A549 (cell line): ENCODE measurements around the gene TATDN3. TPM values are rescaled to one million over a fixed set of nuclear protein-coding genes. Genes with fewer than 3 reads are reported as not detected.

ENCODE experiments used
- ATAC-seq, 2 experiments: fragments of 200-7000 bp in 1 of 2; fragments of >200 bp in 1 of 2; cut with Nextera tagmentation in 1 of 2; cut with Tn5 transposase in 1 of 2; 3 replicates each; pipeline versions ENCODE4 v1.8.0 to v1.9.1; 2018 to 2020; ENCODE audit warnings: mild to moderate bottlenecking in 1 of 2, moderate library complexity in 1 of 2
- CTCF ChIA-PET: fragments of 300-600 bp; sonication (Branson Sonifier 250); formaldehyde crosslinking; extraction: SDS; loops from one replicate; lab custom pipeline; 2021; ENCODE audit warnings: antibody characterized with exemption, inconsistent platforms; lab: Yijun Ruan, JAX
- POLR2A ChIA-PET: fragments of 350-600 bp; formaldehyde crosslinking; extraction: SDS; loops from one replicate; lab custom pipeline; 2021; ENCODE audit warnings: antibody characterized with exemption, inconsistent platforms; lab: Yijun Ruan, JAX
- DNase-seq, 2 experiments: peaks; one replicate each; pipeline versions ENCODE4 v3.0.0 to v3.0.0-alpha.2; 2011 to 2016; ENCODE audit warnings: low read depth in 1 of 2, low spot score in 1 of 2
- FAIRE-seq: peaks from 2 replicates; lab custom pipeline; 2011; peaks lifted over from hg19 to GRCh38; lab: Jason Lieb, UNC
- H3K27ac ChIP-seq, 2 experiments: fragments of >200 bp; sonication (Bioruptor Twin); formaldehyde crosslinking; 3 replicates each; pipeline ENCODE4 v1.5.1; 2016 to 2017
- H3K4me1 ChIP-seq: fragments of >200 bp; sonication (Bioruptor Twin); formaldehyde crosslinking; 3 replicates; pipeline ENCODE4 v1.6.1; 2016
- H3K4me2 ChIP-seq: fragments of >200 bp; sonication (Bioruptor Twin); formaldehyde crosslinking; 3 replicates; pipeline ENCODE4 v1.6.1; 2016
- H3K4me3 ChIP-seq: fragments of >200 bp; sonication (Bioruptor Twin); formaldehyde crosslinking; 3 replicates; pipeline ENCODE4 v1.5.1; 2016
- H3K9me3 ChIP-seq: fragments of >200 bp; sonication (Bioruptor Twin); formaldehyde crosslinking; 3 replicates; pipeline ENCODE4 v1.6.1; 2016
- BCL3 ChIP-seq: fragments of >200 bp; sonication (Bioruptor Twin); formaldehyde crosslinking; IDR thresholded peaks from 3 replicates; pipeline ENCODE4 v1.6.1; 2016
- CEBPB ChIP-seq, 2 experiments: fragments of >200 bp in 1 of 2; sonication (Bioruptor Twin) in 1 of 2; formaldehyde crosslinking in 1 of 2; IDR thresholded peaks; 2 replicates each; pipeline ENCODE4 v1.6.1; 2012 to 2016
- CTCF ChIP-seq: fragments of >200 bp; sonication (Bioruptor Twin); formaldehyde crosslinking; IDR thresholded peaks from 3 replicates; pipeline ENCODE4 v1.5.1; 2016
- ELK1 ChIP-seq: fragments of 150-350 bp; IDR thresholded peaks from 2 replicates; pipeline ENCODE4 v1.6.1; 2014; ENCODE audit warnings: low read depth, mild to moderate bottlenecking, low read length
- EP300 ChIP-seq, 2 experiments: fragments of >200 bp; sonication (Bioruptor Twin); formaldehyde crosslinking; IDR thresholded peaks; 2 replicates in 1 of 2; 3 replicates in 1 of 2; pipeline ENCODE4 v1.6.1; 2016 to 2017
- ESRRA ChIP-seq: fragments of 150-350 bp; IDR thresholded peaks from 2 replicates; pipeline ENCODE4 v1.6.1; 2014; ENCODE audit warnings: mild to moderate bottlenecking, low read length, borderline replicate concordance
- FOSB ChIP-seq: fragments of 250-450 bp; sonication (Bioruptor Pico); IDR thresholded peaks from 2 replicates; pipeline ENCODE4 v1.5.0; 2020; ENCODE audit warnings: mild to moderate bottlenecking, moderate library complexity
- FOSL2 ChIP-seq, 2 experiments: fragments of 450-650 bp in 1 of 2; fragments of >200 bp in 1 of 2; sonication (Bioruptor Twin) in 1 of 2; formaldehyde crosslinking; IDR thresholded peaks; 2 replicates each; pipeline versions ENCODE4 v1.5.0 to v1.6.1; 2016 to 2020; ENCODE audit warnings: mild to moderate bottlenecking in 1 of 2, moderate library complexity in 1 of 2
- FOXS1 ChIP-seq: fragments of 250-450 bp; sonication (Bioruptor Pico); IDR thresholded peaks from 2 replicates; pipeline ENCODE4 v1.5.0; 2020; ENCODE audit warnings: mild to moderate bottlenecking, moderate library complexity
- GATA3 ChIP-seq: IDR thresholded peaks from 2 replicates; pipeline ENCODE4 v1.6.1; 2012; ENCODE audit warnings: borderline replicate concordance
- HEYL ChIP-seq: fragments of 250-450 bp; sonication (Bioruptor Pico); IDR thresholded peaks from 2 replicates; pipeline ENCODE4 v1.8.0; 2021; ENCODE audit warnings: mild to moderate bottlenecking, moderate library complexity
- HOXB5 ChIP-seq: fragments of 250-450 bp; sonication (Bioruptor Pico); IDR thresholded peaks from 2 replicates; pipeline ENCODE4 v1.5.0; 2020; ENCODE audit warnings: mild to moderate bottlenecking, moderate library complexity
- JUN ChIP-seq, 2 experiments: fragments of >200 bp; sonication (Bioruptor Twin); formaldehyde crosslinking; IDR thresholded peaks; 2 replicates in 1 of 2; 3 replicates in 1 of 2; pipeline ENCODE4 v1.6.1; 2016 to 2017
- JUNB ChIP-seq: fragments of >200 bp; sonication (Bioruptor Twin); formaldehyde crosslinking; IDR thresholded peaks from 2 replicates; pipeline ENCODE4 v1.6.1; 2016
- MAFK ChIP-seq: fragments of 450-650 bp; IDR thresholded peaks from 2 replicates; pipeline ENCODE4 v1.6.1; 2014; ENCODE audit not compliant: partially characterized antibody
- MAX ChIP-seq: IDR thresholded peaks from 2 replicates; pipeline ENCODE4 v1.6.1; 2012
- MAZ ChIP-seq: fragments of 150-350 bp; IDR thresholded peaks from 2 replicates; pipeline ENCODE4 v1.6.1; 2014; ENCODE audit warnings: antibody characterized with exemption, low read depth, low read length, borderline replicate concordance
- MYC ChIP-seq: IDR thresholded peaks from 2 replicates; pipeline ENCODE4 v1.6.1; 2012; ENCODE audit warnings: mild to moderate bottlenecking, inconsistent platforms, low read length, improper control_type of control experiment, borderline replicate concordance
- PHF8 ChIP-seq: fragments of 200-600 bp; sonication (generic); IDR thresholded peaks from 2 replicates; pipeline ENCODE4 v1.6.1; 2016; ENCODE audit warnings: low read depth, mild to moderate bottlenecking, antibody characterized with exemption, moderate library complexity, borderline replicate concordance
- POLR2A ChIP-seq: IDR thresholded peaks from 2 replicates; pipeline ENCODE4 v1.6.1; 2012; ENCODE audit warnings: mild to moderate bottlenecking, low read length
- POLR2AphosphoS2 ChIP-seq: conservative IDR thresholded peaks from 2 replicates; pipeline ENCODE4 v1.6.1; 2012; ENCODE audit warnings: low read length, improper control_type of control experiment, inconsistent platforms
- RAD21 ChIP-seq, 2 experiments: fragments of >200 bp in 1 of 2; sonication (Bioruptor Twin) in 1 of 2; formaldehyde crosslinking in 1 of 2; IDR thresholded peaks in 1 of 2; conservative IDR thresholded peaks in 1 of 2; 2 replicates in 1 of 2; 3 replicates in 1 of 2; pipeline ENCODE4 v1.6.1; 2012 to 2018; ENCODE audit warnings: inconsistent platforms in 1 of 2
- RARB ChIP-seq: fragments of 250-450 bp; sonication (Bioruptor Pico); IDR thresholded peaks from 2 replicates; pipeline ENCODE4 v1.8.0; 2021; ENCODE audit warnings: mild to moderate bottlenecking, moderate library complexity
- SREBF2 ChIP-seq: fragments of 450-650 bp; IDR thresholded peaks from 2 replicates; pipeline ENCODE4 v1.6.1; 2014; ENCODE audit warnings: mild to moderate bottlenecking, moderate library complexity
- ZFP36 ChIP-seq: fragments of 450-650 bp; IDR thresholded peaks from 2 replicates; pipeline ENCODE4 v1.6.1; 2014; ENCODE audit warnings: borderline replicate concordance; ENCODE audit not compliant: partially characterized antibody
- ZNF302 ChIP-seq: fragments of 250-450 bp; sonication (Bioruptor Pico); IDR thresholded peaks from 2 replicates; pipeline ENCODE4 v1.9.0; 2021; ENCODE audit warnings: inconsistent platforms, mild to moderate bottlenecking, moderate library complexity
- ZSCAN20 ChIP-seq: fragments of 250-450 bp; sonication (Bioruptor Pico); IDR thresholded peaks from 2 replicates; pipeline ENCODE4 v1.8.0; 2022; ENCODE audit warnings: mild to moderate bottlenecking, moderate library complexity
- WGBS: methylation state at CpG from one replicate; pipeline ENCODE4 v1.1.6; 2017; ENCODE audit errors: missing lambda C conversion rate; 5-methylcytosine and 5-hydroxymethylcytosine counted together
- polyA plus RNA-seq, 4 experiments: library from polyadenylated mRNA; depleted of rRNA in 3 of 4; stranded (reverse); fragments of >200 nt; fragmentation: RNase III in 1 of 4; extraction: RNeasy Plus Mini Kit Qiagen cat#74134 plus additional on column Dnase treatment in 1 of 4; gene quantifications; 2 replicates in 3 of 4; 3 replicates in 1 of 4; pipeline ENCODE4 v1.2.3, GENCODE V29; 2011 to 2017
- TF ChIP-seq, protein P1 (sequence below): fragments of 250-450 bp; sonication (Bioruptor Pico); IDR thresholded peaks from 2 replicates; pipeline ENCODE4 v1.5.0; 2021; ENCODE audit warnings: mild to moderate bottlenecking, moderate library complexity, borderline replicate concordance
- TF ChIP-seq, protein P2 (sequence below): fragments of 450-650 bp; IDR thresholded peaks from 2 replicates; pipeline ENCODE4 v1.6.1; 2014; ENCODE audit warnings: antibody characterized with exemption

The TATDN3 gene
- polyA plus RNA-seq, 2 of the 4 experiments (the other 2 are of a cell fraction) = 11.1 to 22.6 TPM

- FAIRE-seq = no peak
- peaks cover 10% of the 10 kb centered on the region for H3K4me1 ChIP-seq
- no peak for TF ChIP-seq JUNB
- no peak for TF ChIP-seq ZNF302
- no peak for TF ChIP-seq ELK1
- TF ChIP-seq JUN (IDR thresholded peaks at IDR 0.05) = no peak
- no peak for TF ChIP-seq MAX
- no peak for TF ChIP-seq MAZ
- TF ChIP-seq RAD21 (conservative IDR thresholded peaks at IDR 0.05 in 1 of 2, IDR thresholded peaks at IDR 0.05 in 1 of 2) = no peak
- no peak for TF ChIP-seq HOXB5 (CRISPR knock-in tag)
- TF ChIP-seq FOSB = no peak
- no peak for TF ChIP-seq CTCF
- TF ChIP-seq, protein P1, sequence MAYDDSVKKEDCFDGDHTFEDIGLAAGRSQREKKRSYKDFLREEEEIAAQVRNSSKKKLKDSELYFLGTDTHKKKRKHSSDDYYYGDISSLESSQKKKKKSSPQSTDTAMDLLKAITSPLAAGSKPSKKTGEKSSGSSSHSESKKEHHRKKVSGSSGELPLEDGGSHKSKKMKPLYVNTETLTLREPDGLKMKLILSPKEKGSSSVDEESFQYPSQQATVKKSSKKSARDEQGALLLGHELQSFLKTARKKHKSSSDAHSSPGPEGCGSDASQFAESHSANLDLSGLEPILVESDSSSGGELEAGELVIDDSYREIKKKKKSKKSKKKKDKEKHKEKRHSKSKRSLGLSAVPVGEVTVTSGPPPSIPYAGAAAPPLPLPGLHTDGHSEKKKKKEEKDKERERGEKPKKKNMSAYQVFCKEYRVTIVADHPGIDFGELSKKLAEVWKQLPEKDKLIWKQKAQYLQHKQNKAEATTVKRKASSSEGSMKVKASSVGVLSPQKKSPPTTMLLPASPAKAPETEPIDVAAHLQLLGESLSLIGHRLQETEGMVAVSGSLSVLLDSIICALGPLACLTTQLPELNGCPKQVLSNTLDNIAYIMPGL (CRISPR knock-in tag) = no peak
- no peak for TF ChIP-seq MAFK
- TF ChIP-seq FOSL2 (IDR thresholded peaks at IDR 0.05) = no peak
- no peak for TF ChIP-seq FOSL2 (CRISPR knock-in tag; IDR thresholded peaks at IDR 0.05)
- TF ChIP-seq POLR2A = no peak
- no peak for TF ChIP-seq POLR2AphosphoS2
- ChIA-PET POLR2A (interaction anchor here (0.8 kb wide), 1 partner anchor 763 kb away, joined by 4 read pairs; no protein-coding TSS in a partner anchor), CTCF (interaction anchor here (2.7 kb wide), 1 partner anchor 133 kb away, joined by 8 read pairs; no protein-coding TSS in a partner anchor)
- H3K4me2 ChIP-seq = no peak overlapping the region
- no peak for DNase-seq
- no peak overlapping the region for H3K4me3 ChIP-seq
- WGBS = 84% methylated on average over 3 of the region's 3 CpGs
- no peaks in the 10 kb centered on the region for H3K9me3 ChIP-seq
- no peak for ATAC-seq
- H3K27ac ChIP-seq = no peak overlapping the region
Observed at GRCh38 chr1:212797681-212798080, 6.0 kb downstream of the TATDN3 start.

GRCh38 chr1:212805767-212806166 lies 14.1 kb downstream of the TATDN3 start:
- H3K4me1 ChIP-seq = no peaks in the 10 kb centered on the region
- ChIA-PET POLR2A (interaction anchor here (0.6 kb wide), 1 partner anchor 52 kb away, joined by 4 read pairs; no protein-coding TSS in a partner anchor), CTCF (interaction anchor here (0.6 to 2.0 kb wide), 4 partner anchors 9 to 189 kb away, joined by 3 to 7 read pairs (median 5); no protein-coding TSS in a partner anchor)
- DNase-seq = no peak
- H3K4me2 ChIP-seq = no peak overlapping the region
- no peak overlapping the region for H3K4me3 ChIP-seq
- no peak for FAIRE-seq
- no peak overlapping the region for H3K27ac ChIP-seq
- H3K9me3 ChIP-seq = no peaks in the 10 kb centered on the region
- WGBS = 90% methylated on average over 3 of the region's 3 CpGs
- no peak for ATAC-seq
- TF ChIP-seq ZSCAN20 (no peak), ZFP36 (no peak), ESRRA (no peak), GATA3 (no peak), CEBPB (IDR thresholded peaks at IDR 0.05) (no peak), PHF8 (no peak), SREBF2 (no peak), JUNB (no peak), BCL3 (no peak), FOXS1 (CRISPR knock-in tag) (no peak), FOSL2 (IDR thresholded peaks at IDR 0.05) (no peak), FOSL2 (CRISPR knock-in tag; IDR thresholded peaks at IDR 0.05) (no peak), RARB (CRISPR knock-in tag) (no peak), HEYL (CRISPR knock-in tag) (no peak), MYC (no peak), EP300 (IDR thresholded peaks at IDR 0.05) (no peak)
- TF ChIP-seq, protein P2, sequence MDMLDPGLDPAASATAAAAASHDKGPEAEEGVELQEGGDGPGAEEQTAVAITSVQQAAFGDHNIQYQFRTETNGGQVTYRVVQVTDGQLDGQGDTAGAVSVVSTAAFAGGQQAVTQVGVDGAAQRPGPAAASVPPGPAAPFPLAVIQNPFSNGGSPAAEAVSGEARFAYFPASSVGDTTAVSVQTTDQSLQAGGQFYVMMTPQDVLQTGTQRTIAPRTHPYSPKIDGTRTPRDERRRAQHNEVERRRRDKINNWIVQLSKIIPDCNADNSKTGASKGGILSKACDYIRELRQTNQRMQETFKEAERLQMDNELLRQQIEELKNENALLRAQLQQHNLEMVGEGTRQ = no peak
- TF ChIP-seq, protein P1 (CRISPR knock-in tag) = no peak
